Endothelial cell of umbilical vein (primary cell): ENCODE measurements around the gene NPTX1. TPM values are rescaled to one million over a fixed set of nuclear protein-coding genes. Genes with fewer than 3 reads are reported as not detected.

Source experiments
- BruUV-seq: library from RNA; stranded (reverse); fragments of 400-500 nt; replicated peaks from 2 replicates; lab custom pipeline; 2021; lab: Mats Ljungman, UMichigan
- CTCF ChIA-PET: fragments of 300-600, 350-600 bp; sonication (Branson Sonifier 250); formaldehyde crosslinking; loops from one replicate; lab custom pipeline; 2021; ENCODE audit warnings: antibody characterized with exemption, inconsistent platforms; lab: Charles Lee
- POLR2A ChIA-PET: fragments of 300-600, 350-600 bp; sonication (Branson Sonifier 250); formaldehyde crosslinking; loops from one replicate; lab custom pipeline; 2021; ENCODE audit warnings: antibody characterized with exemption, inconsistent platforms; lab: Charles Lee
- DNase-seq: peaks from one replicate; pipeline ENCODE4 v3.0.0-alpha.2; 2011; ENCODE audit warnings: low read depth, low spot score
- FAIRE-seq: peaks from 2 replicates; lab custom pipeline; 2011; peaks lifted over from hg19 to GRCh38; lab: Jason Lieb, UNC
- H2AFZ ChIP-seq: 2 replicates; pipeline ENCODE4 v1.6.0; 2012; ENCODE audit warnings: low read depth, low read length, control low read depth, inconsistent platforms
- H3K27ac ChIP-seq: 2 replicates; pipeline ENCODE4 v1.5.1; 2011; ENCODE audit warnings: low read depth, mild to moderate bottlenecking, control low read depth, low read length, moderate library complexity; ENCODE audit not compliant: insufficient read depth
- H3K27me3 ChIP-seq, 2 experiments: 2 replicates each; pipeline versions ENCODE4 v1.6.0 to v1.6.1; 2011; ENCODE audit warnings: low read length in 2 of 2, mixed read lengths in 1 of 2; ENCODE audit not compliant: control insufficient read depth in 2 of 2, insufficient read depth in 2 of 2
- H3K36me3 ChIP-seq, 2 experiments: 2 replicates in 1 of 2; 3 replicates in 1 of 2; pipeline ENCODE4 v1.5.1; 2011; ENCODE audit warnings: low read length in 2 of 2, mild to moderate bottlenecking in 1 of 2, moderate library complexity in 1 of 2; ENCODE audit not compliant: control insufficient read depth in 2 of 2, insufficient read depth in 2 of 2; ENCODE audit errors: extremely low read depth in 1 of 2
- H3K4me1 ChIP-seq: 3 replicates; pipeline ENCODE4 v1.5.1; 2011; ENCODE audit warnings: mild to moderate bottlenecking, low read length; ENCODE audit not compliant: control insufficient read depth, insufficient read depth; ENCODE audit errors: extremely low read depth
- H3K4me2 ChIP-seq: 2 replicates; pipeline ENCODE4 v1.6.1; 2011; ENCODE audit warnings: low read length, control low read depth, mixed read lengths; ENCODE audit not compliant: insufficient read depth
- H3K4me3 ChIP-seq, 3 experiments: fragments of 200-600 bp in 1 of 3; sonication (generic), shearing (Covaris generic) in 1 of 3; replicated peaks in 1 of 3; 2 replicates each; pipeline ENCODE4 v1.5.1; 2011 to 2016; ENCODE audit warnings: control low read depth in 3 of 3, low read length in 3 of 3, mild to moderate bottlenecking in 2 of 3, inconsistent platforms in 1 of 3, low read depth in 1 of 3, moderate library complexity in 1 of 3; ENCODE audit not compliant: insufficient read depth in 1 of 3
- H3K79me2 ChIP-seq: 2 replicates; pipeline ENCODE4 v1.6.0; 2012; ENCODE audit warnings: low read length, inconsistent platforms; ENCODE audit not compliant: control insufficient read depth, insufficient read depth
- H3K9ac ChIP-seq: replicated peaks from 2 replicates; pipeline ENCODE3; 2011; ENCODE audit warnings: low read length, control low read depth; ENCODE audit not compliant: insufficient read depth; ENCODE audit errors: extremely low read depth
- H3K9me1 ChIP-seq: replicated peaks from 3 replicates; pipeline ENCODE4 v1.6.0; 2011; ENCODE audit warnings: mild to moderate bottlenecking, low read length; ENCODE audit not compliant: control insufficient read depth, insufficient read depth; ENCODE audit errors: extremely low read depth
- H3K9me3 ChIP-seq: replicated peaks from 2 replicates; pipeline ENCODE4 v1.5.1; 2012; ENCODE audit warnings: low read length, inconsistent platforms; ENCODE audit not compliant: control insufficient read depth, insufficient read depth
- H4K20me1 ChIP-seq: replicated peaks from 2 replicates; pipeline ENCODE3; 2011; ENCODE audit warnings: mild to moderate bottlenecking, low read length; ENCODE audit not compliant: control insufficient read depth, insufficient read depth; ENCODE audit errors: extremely low read depth
- CTCF ChIP-seq, 2 donors: IDR thresholded peaks; 1 replicate in 1 of 2; 2 replicates in 1 of 2; pipeline ENCODE4 v1.5.1; 2011; ENCODE audit warnings: low read length in 2 of 2, mild to moderate bottlenecking in 2 of 2, moderate library complexity in 2 of 2, control low read depth in 1 of 2, inconsistent platforms in 1 of 2, low read depth in 1 of 2; ENCODE audit not compliant: insufficient read depth in 1 of 2; ENCODE audit errors: extremely low read depth in 1 of 2
- EZH2 ChIP-seq: IDR thresholded peaks from 2 replicates; pipeline ENCODE4 v1.6.1; 2012; ENCODE audit warnings: borderline replicate concordance, low read depth, mild to moderate bottlenecking, moderate library complexity, low read length, inconsistent platforms; ENCODE audit not compliant: severe bottlenecking
- FOS ChIP-seq: IDR thresholded peaks from 2 replicates; pipeline ENCODE4 v1.6.1; 2011; ENCODE audit warnings: mild to moderate bottlenecking, low read length, moderate library complexity, borderline replicate concordance; ENCODE audit not compliant: insufficient read depth
- GATA2 ChIP-seq: IDR thresholded peaks from 2 replicates; pipeline ENCODE4 v1.7.0; 2011; ENCODE audit warnings: low read depth, mild to moderate bottlenecking, moderate library complexity, mixed read lengths, low read length; ENCODE audit not compliant: insufficient read length, insufficient read depth
- JUN ChIP-seq: IDR thresholded peaks from 2 replicates; pipeline ENCODE4 v1.6.1; 2011; ENCODE audit warnings: borderline replicate concordance, low read depth; ENCODE audit not compliant: insufficient read length, insufficient read depth
- MAX ChIP-seq: IDR thresholded peaks from 2 replicates; pipeline ENCODE4 v1.6.1; 2011; ENCODE audit not compliant: insufficient read depth, insufficient read length
- MYC ChIP-seq: IDR thresholded peaks from one replicate; pipeline ENCODE4 v1.6.1; 2011; ENCODE audit warnings: mild to moderate bottlenecking, low read depth, low read length
- POLR2A ChIP-seq: IDR thresholded peaks from 2 replicates; pipeline ENCODE4 v1.6.1; 2012; ENCODE audit warnings: low read depth, mild to moderate bottlenecking, control low read depth, low read length
- POLR2AphosphoS5 ChIP-seq: IDR thresholded peaks from 2 replicates; pipeline ENCODE4 v1.6.1; 2012; ENCODE audit warnings: low read depth, mild to moderate bottlenecking, control low read depth, low read length, moderate library complexity; ENCODE audit not compliant: insufficient read depth
- dilution Hi-C: fragments of 300-500 bp; cut with MboI; formaldehyde crosslinking; loops from one replicate; pipeline ENCODE4 v1.15.0; 2019; ENCODE audit warnings: low sequenced_read_pairs; ENCODE audit not compliant: extremely low pct_ligation_motif_present
- intact Hi-C: fragments of 100-400 bp; cut with micrococcal nuclease; formaldehyde crosslinking; loops from one replicate; pipeline ENCODE4 v1.10.0; 2022
- polyA plus RNA-seq, 4 experiments: library from polyadenylated mRNA; depleted of rRNA in 3 of 4; stranded (reverse) in 3 of 4; unstranded in 1 of 4; fragments of >200 nt; gene quantifications; 2 replicates each; pipeline versions ENCODE4 v1.2.1 to v1.2.3, GENCODE V29; 2011 to 2012; ENCODE audit warnings: missing spikeins in 1 of 4
- total RNA-seq: library from RNA; stranded (reverse); gene quantifications from 2 replicates; pipeline ENCODE4 v1.2.3, GENCODE V29; 2021

NPTX1 gene
- total and polyA plus RNA-seq, 2 donors (not counting 3 experiments of a cell fraction or from before 2014, with no cell fraction given): 0.03 TPM; not detected in 1

- Histone ChIP-seq H3K9me3 (no peaks in the 10 kb centered on the region), H3K27me3 (peaks cover 15 to 18% of the 10 kb centered on the region in 2 experiments), H3K9me1 (no peaks in the 10 kb centered on the region), H3K4me3 (no peak overlapping the region), H3K27ac (no peak overlapping the region), H3K36me3 (no peaks in the 10 kb centered on the region), H3K4me2 (no peak overlapping the region), H2AFZ (no peak overlapping the region), H4K20me1 (no peaks in the 10 kb centered on the region), H3K9ac (no peak overlapping the region), H3K79me2 (no peaks in the 10 kb centered on the region), H3K4me1 (no peaks in the 10 kb centered on the region)
- CTCF ChIA-PET: no interaction called here
- TF ChIP-seq POLR2A (no peak), MYC (no peak), POLR2AphosphoS5 (no peak), CTCF (IDR thresholded peaks at IDR 0.05; ENCODE audit: extremely low read depth in 1 of 2, insufficient read depth in 1 of 2, low read depth in 1 of 2, low read length in 2 of 2) (no peak), EZH2 (no peak), JUN (no peak), MAX (no peak), GATA2 (no peak), FOS (no peak)
- DNase-seq (no peak), FAIRE-seq (no peak)
- POLR2A ChIA-PET: no interaction called here
- no TSS peak for BruUV-seq
- intact Hi-C loops (no loop called here), dilution Hi-C loops (no loop called here)
These were observed 11.0 kb downstream of the NPTX1 start for GRCh38 chr17:80465327-80465974.
